Stimulated activated CD4-positive, alpha-beta T cell treated with anti-CD3 and anti-CD28 coated beads, Interleukin-2, amount 100 ng/mL, for 4 hours (primary cell): ENCODE data around the gene KATNB1.
"Not testable (repeated sequence)": the region's sequence is repeated elsewhere in the genome, so short reads cannot be mapped to it uniquely, and the experiment has no call there.

Experiments used
- DNase-seq: peaks from one replicate; pipeline ENCODE4 v3.0.0-alpha.2; 2020; ENCODE audit warnings: low read depth

KATNB1 gene

GRCh38 chr16:57701759-57702371 lies 33.7 kb upstream of the KATNB1 start:
- no peak for DNase-seq

GRCh38 chr16:57703416-57704010 lies 32.1 kb upstream of the KATNB1 start:
- DNase-seq, result no peak

DNA sequence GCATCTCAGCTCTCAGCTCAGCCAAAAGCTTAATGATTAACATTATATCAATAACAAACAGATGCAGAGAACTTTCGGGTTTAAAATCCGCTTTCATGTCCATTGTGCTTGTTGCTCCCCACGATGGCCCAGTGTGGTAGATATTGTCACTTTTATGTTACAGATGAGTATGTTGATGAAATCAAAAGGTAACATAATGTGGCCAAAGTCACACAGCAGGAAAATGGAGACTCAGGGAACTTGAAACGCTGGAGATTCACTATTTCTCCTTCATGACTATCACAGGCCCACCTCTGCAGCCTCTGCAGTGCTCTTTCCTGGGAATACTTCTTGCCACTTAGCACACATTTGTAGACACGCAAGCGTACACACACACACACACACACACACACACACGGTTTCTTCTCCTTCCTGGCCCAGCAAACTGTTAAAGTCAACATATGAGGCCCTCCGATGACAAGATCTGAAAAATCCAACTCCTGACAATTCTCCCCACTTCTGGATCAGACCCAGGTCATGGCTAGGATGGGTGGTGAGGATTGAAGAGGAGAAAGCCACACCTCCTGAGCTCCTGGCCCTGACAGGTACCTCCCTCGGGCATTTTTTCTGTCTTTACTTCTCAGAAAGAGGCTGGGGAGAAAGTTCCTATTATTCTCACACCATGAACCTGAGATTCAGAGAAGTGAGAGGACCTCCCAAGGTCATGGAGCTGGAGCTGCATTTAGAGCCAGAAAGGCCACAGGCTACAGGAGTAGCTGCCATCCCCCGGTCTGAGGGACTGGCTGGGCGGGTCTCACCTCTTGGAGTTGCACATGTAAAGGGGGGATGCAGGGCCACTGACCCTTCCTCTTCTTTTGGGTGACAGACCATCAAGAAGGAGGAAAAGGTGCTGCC lies 31.3 kb upstream of the KATNB1 start:
- DNase-seq, result no peak

GRCh38 chr16:57704905-57705852 lies 30.4 kb upstream of the KATNB1 start:
- no peak for DNase-seq

DNA sequence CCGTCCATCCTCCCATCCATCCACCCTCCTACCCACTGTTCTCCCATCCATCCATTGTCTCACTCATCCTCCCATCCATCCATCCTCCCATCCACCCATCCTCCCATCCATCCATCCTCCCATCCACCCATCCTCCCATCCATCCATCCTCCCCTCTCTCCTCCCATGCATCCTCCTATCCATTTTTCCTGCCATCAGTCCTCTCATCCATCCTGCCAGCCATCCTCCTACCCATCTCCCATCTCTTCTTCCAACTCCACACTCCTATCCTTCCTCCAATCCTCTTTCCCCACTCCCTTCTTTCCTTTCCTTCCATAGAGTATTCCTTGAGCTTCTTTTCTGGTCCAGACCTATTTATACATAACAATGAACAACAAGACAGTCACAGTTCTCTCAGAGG lies 28.9 kb upstream of the KATNB1 start:
- no peak for DNase-seq

DNA sequence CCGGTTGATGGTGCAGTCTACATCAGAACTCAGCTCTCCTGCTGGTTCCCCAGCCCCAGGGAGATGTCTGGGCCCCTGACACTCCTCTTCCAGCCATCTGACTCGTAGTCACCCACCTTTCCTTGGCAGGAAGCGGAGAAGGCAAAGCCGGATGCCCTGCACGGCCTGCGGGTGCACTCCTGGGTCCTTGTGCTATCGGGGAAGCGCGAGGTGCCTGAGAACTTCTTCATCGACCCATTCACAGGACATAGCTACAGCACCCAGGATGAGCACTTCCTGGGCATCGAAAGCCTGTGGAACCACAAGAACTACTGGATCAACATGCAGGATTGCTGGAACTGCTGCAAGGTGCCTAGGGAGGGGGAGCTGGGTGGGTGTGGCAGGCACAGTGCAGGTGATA lies 28.2 kb upstream of the KATNB1 start:
- no peak for DNase-seq

DNA sequence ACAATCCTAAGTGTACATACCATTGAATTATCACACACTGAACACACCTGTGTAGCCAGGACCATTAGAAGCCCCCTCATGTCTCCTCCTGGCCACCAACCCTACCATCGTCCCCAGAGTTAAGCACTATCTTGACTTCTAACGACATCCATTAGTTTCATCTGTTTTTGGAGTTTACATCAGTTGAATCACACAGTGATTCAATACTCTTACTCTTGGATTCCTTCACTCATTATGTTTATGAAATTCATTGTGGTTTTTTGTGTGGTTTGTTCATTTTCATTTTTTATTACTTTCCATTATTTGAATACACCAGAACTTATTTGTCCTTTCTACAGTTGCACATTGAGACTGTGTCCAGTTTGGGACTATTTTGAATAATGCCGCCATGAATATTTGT lies 27.4 kb upstream of the KATNB1 start:
- no peak for DNase-seq

DNA sequence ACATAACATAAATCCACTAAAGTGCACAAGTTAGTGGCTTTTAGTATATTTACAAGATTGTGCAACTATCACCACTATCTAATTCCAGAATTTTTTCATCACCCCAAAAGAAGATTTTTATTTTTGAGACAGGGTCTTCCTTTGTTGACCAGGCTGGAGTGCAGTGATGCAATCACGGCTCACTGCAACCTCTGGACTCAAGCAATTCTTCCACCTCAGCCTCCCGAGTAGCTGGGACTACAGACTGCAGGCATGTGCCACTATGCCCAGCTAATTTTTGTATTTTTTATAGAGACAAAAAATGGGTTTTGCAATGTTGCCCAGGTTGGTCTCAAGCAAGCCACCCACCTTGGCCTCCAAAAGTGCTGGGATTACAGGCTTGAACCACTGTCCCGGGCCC lies 25.9 kb upstream of the KATNB1 start:
- no peak for DNase-seq

- DNase-seq, result no peak
These were observed 24.2 kb upstream of the KATNB1 start for GRCh38 chr16:57711346-57711745.

- no peak for DNase-seq
These were observed 23.6 kb upstream of the KATNB1 start for GRCh38 chr16:57711993-57712392.

- DNase-seq, result not testable (repeated sequence)
These were observed 23.0 kb upstream of the KATNB1 start for GRCh38 chr16:57712569-57712968.

DNA sequence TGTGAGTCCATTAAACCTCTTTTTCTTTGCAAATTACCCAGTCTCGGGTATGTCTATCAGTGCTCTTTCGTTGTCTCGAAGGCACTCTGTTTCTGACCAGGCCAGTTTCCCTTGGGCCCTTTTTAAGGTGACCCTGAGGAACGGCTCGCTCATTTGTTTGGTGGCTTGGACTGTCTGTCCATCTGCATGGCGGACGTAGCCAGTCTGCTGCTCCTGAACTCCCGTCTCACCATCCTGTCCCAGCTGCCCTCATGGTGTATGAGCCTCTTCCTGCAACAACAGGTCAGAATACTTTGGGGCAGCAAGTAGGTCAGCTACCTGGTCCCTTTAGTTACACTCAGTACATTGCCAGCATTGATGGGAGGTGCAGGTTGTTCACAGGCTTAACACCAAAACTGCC lies 22.0 kb upstream of the KATNB1 start:
- no peak for DNase-seq

GRCh38 chr16:57714047-57714446 lies 21.5 kb upstream of the KATNB1 start:
- DNase-seq, result no peak

DNA sequence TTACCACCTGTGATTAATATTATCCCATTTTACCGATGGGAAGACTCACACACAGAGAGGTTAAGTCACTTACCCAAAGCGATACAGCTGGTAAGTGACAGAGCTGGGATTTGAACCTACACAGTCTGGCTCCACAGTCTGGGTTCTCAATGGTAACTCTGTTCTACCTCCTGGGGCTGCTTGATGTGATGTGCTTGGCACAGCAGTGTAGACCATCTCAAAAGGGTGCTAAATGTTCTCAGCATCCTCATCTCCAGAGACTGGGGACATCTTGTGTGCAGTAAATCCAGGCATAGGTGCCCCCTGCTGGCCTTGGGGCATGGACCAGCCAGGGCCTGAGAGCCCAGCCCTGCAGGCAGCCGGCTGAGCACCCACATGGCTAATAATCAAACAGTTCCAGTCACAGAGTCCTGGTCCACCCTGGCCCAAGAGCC lies 15.4 kb upstream of the KATNB1 start:
- no peak for DNase-seq

DNA sequence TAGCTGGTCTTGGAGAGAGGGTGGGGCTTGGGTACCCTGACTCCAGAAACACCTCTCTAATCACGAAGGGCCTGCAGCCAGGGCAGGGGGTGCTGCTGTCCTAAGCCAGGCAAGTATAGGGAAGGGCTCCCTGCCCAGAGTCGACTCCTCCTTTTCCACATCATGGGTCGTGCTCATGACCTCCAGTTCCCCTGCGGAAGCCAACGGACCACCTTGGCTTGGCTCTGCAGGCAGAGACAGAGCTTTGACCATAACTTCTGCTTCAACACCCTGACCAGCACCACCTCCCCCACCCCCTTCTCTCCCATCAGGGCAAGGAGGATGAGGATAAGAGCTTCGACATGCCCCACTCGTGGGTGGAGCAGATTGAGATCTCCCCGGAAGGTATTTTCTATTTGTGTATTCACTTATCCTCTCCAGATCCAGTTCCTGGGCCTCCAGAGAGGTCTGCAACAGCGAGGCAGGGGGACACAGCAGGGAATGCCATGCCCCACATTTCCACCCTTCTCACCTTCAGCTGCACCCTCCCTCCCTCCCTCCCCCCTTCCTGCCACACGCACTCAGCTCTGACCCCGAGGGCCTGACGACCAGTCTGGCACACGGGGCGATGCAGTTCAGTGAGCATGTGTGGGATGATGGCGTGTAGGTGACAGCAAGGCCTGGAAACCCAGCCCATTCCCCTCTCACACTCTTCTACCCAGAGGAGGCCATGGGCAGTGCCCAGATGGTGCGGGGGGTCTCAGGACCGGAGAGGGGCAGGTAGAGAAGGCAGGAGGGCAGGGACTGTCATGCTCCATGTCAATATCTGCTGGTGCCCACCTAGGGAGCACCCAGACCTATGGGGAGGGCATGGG lies 14.0 kb upstream of the KATNB1 start:
- no peak for DNase-seq

DNA sequence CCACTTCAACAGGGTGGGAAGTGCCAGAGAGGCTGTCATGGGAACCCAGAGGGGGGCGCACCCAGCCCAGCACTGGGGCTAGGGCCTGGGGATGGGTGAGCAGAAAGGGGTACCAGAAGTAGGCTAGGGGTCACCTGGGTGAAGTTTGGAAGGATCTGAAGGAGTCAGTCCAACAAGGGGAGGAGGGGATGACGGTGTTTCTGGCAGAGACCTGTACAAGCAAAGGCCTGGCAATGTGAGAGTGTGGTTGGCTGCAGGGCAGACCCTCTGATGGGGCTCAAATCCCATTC lies 13.4 kb upstream of the KATNB1 start:
- DNase-seq, result no peak

DNA sequence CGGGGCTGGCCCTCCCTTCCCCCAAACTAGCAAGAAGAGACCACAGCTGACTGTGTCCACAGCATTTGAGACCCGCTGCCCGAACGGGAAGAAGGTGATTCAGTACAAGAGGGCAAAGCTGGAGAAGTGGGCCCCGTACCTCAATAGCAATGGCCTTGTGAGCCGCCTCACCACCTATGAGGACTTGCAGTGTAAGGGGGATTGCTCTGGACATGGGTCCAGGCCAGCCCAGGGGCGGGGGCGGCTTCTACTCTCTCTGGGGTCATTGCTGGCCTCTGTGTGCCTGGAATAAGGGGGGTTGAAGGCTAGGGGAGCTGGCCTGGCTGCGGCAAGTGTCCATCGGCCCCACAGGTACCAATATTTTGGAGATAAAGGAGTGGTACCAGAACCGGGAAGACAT lies 12.9 kb upstream of the KATNB1 start:
- DNase-seq, result no peak

DNA sequence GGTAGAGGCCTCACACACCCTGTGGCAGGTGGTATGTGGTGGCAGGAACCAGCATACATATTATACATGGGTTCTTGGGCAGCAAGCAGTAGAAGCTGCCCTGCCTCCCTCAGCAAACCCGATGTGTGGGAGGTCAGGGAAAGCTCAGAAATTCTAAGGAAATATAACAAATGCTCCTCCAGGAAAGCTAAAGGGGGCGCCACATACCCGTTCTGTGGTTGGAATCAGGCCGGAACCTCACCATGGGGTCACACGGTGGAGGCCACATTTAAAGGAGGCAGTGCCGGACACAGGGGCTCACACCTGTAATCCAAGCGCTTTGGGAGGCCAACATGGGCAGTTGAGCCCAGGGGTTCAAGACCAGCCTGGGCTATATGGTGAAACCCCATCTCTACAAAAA lies 12.4 kb upstream of the KATNB1 start:
- DNase-seq, result no peak

- DNase-seq, result no peak
These were observed 11.0 kb upstream of the KATNB1 start for GRCh38 chr16:57724531-57724930.

DNA sequence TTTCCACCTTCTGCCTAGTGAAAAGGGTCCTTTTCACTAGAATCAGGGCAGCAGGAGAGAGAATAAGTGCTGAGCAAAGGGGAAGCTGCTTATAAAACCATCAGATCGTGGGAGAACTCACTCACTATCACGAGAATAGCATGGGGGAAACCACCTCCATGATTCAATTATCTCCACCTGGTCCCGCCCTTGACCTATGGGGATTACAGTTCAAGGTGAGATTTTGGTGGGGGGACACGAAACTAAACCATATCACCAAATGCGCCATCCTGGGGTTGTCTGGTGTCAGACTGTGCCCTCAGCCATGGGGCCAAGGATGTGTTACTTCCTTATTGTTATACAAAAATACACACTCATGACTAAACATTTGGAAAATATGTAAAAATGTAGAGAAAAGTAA lies 10.4 kb upstream of the KATNB1 start:
- DNase-seq, result no peak

GRCh38 chr16:57725554-57725953 lies 10.0 kb upstream of the KATNB1 start:
- no peak for DNase-seq
